SU-DHL-6 (cell line): ENCODE data around the gene RALGAPA1.

Experiments used
- H2AFZ ChIP-seq: fragments of 200-600 bp; sonication (generic); 2 replicates; pipeline ENCODE4 v1.6.1; 2014; ENCODE audit warnings: low read depth, mild to moderate bottlenecking, moderate library complexity, mixed read lengths, antibody characterized with exemption, low read length; ENCODE audit not compliant: severe bottlenecking
- H3F3A ChIP-seq: fragments of 200-600 bp; shearing (Covaris generic); 2 replicates; pipeline ENCODE4 v1.6.0; 2016; ENCODE audit warnings: antibody characterized with exemption, mild to moderate bottlenecking; ENCODE audit not compliant: insufficient read depth
- H3K27ac ChIP-seq: fragments of 200-600 bp; sonication (generic); 2 replicates; pipeline ENCODE4 v1.5.1; 2016; ENCODE audit warnings: low read depth, mild to moderate bottlenecking, low read length, moderate library complexity, mixed read lengths
- H3K27me3 ChIP-seq: fragments of 200-600 bp; sonication (generic), shearing (Covaris generic); 2 replicates; pipeline ENCODE4 v1.6.0; 2014; ENCODE audit warnings: mild to moderate bottlenecking, low read length
- H3K36me3 ChIP-seq: fragments of 200-600 bp; sonication (generic); 2 replicates; pipeline ENCODE4 v1.6.1; 2014; ENCODE audit warnings: mild to moderate bottlenecking, low read length, mixed read lengths
- H3K4me2 ChIP-seq: fragments of 300-600, 200-600 bp; shearing (Covaris generic), sonication (generic); 2 replicates; pipeline ENCODE4 v1.6.0; 2014; ENCODE audit warnings: low read length, low read depth, mild to moderate bottlenecking; ENCODE audit not compliant: poor library complexity, severe bottlenecking
- H3K4me3 ChIP-seq: fragments of 200-600 bp; sonication (generic); 2 replicates; pipeline ENCODE4 v1.5.1; 2014; ENCODE audit warnings: antibody characterized with exemption, low read length, mild to moderate bottlenecking, mixed read lengths; ENCODE audit not compliant: insufficient read depth, poor library complexity, severe bottlenecking
- H3K79me2 ChIP-seq: fragments of 200-600 bp; sonication (generic); 2 replicates; pipeline ENCODE4 v1.6.1; 2014; ENCODE audit warnings: mild to moderate bottlenecking, low read length, moderate library complexity; ENCODE audit not compliant: insufficient read depth
- H3K9ac ChIP-seq: fragments of 200-600 bp; sonication (generic); 2 replicates; pipeline ENCODE4 v1.7.0; 2014; ENCODE audit warnings: mild to moderate bottlenecking, low read length
- H3K9me2 ChIP-seq: fragments of 200-600 bp; sonication (generic); replicated peaks from 2 replicates; pipeline ENCODE4 v1.6.1; 2014; ENCODE audit warnings: low read length; ENCODE audit not compliant: insufficient read depth
- H3K9me3 ChIP-seq: fragments of 200-600 bp; sonication (generic); 2 replicates; pipeline ENCODE4 v1.6.1; 2014; ENCODE audit warnings: low read length, mixed read lengths; ENCODE audit not compliant: insufficient read depth
- H4K20me1 ChIP-seq: fragments of 200-600 bp; sonication (generic); 2 replicates; pipeline ENCODE4 v1.6.1; 2014; ENCODE audit warnings: low read depth, mild to moderate bottlenecking, antibody characterized with exemption, low read length, moderate library complexity, mixed read lengths
- EZH2phosphoT487 ChIP-seq: fragments of 200-600 bp; sonication (generic), shearing (Covaris generic); conservative IDR thresholded peaks from 2 replicates; pipeline ENCODE4 v1.6.1; 2018; ENCODE audit warnings: mild to moderate bottlenecking, antibody characterized with exemption, low read length, moderate library complexity, mixed read lengths
- TF ChIP-seq, protein P1 (sequence below): fragments of 200-600 bp; sonication (generic); IDR thresholded peaks from one replicate; pipeline ENCODE4 v1.5.1; 2017; ENCODE audit warnings: antibody characterized with exemption, mild to moderate bottlenecking, low read length, moderate library complexity; ENCODE audit not compliant: insufficient read depth, poor library complexity, severe bottlenecking

The RALGAPA1 gene

DNA sequence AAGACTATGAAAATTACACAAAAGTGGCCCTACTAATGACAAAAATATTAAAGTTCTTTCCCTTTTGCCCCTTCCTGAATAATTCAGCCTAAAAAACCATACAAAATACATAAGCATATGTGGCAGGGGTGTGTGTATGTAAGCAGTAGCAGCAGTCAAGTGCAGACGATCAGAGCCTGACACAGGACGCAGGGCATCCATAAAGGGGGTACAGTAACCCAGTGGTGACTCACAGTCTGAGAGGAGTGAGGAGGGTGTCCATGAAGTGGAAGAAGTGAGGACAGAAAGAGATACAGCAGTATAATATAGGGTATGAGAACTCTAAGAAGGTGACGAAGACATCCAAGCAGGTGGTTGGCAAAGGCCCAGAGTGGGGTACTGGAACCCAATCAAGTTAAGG lies 56.7 kb downstream of the RALGAPA1 start:
- Histone ChIP-seq H3F3A (no peaks in the 10 kb centered on the region), H2AFZ (no peak overlapping the region), H3K27ac (no peak overlapping the region), H3K9ac (no peak overlapping the region), H3K9me3 (no peaks in the 10 kb centered on the region), H3K36me3 (peaks cover 6% of the 10 kb centered on the region; the same call in 1 of the 2 replicates), H3K9me2 (no peaks in the 10 kb centered on the region), H3K79me2 (no peaks in the 10 kb centered on the region), H3K4me3 (no peak overlapping the region), H4K20me1 (no peaks in the 10 kb centered on the region), H3K4me2 (no peak overlapping the region), H3K27me3 (no peaks in the 10 kb centered on the region)
- TF ChIP-seq EZH2phosphoT487, result no peak
- TF ChIP-seq, protein P1, sequence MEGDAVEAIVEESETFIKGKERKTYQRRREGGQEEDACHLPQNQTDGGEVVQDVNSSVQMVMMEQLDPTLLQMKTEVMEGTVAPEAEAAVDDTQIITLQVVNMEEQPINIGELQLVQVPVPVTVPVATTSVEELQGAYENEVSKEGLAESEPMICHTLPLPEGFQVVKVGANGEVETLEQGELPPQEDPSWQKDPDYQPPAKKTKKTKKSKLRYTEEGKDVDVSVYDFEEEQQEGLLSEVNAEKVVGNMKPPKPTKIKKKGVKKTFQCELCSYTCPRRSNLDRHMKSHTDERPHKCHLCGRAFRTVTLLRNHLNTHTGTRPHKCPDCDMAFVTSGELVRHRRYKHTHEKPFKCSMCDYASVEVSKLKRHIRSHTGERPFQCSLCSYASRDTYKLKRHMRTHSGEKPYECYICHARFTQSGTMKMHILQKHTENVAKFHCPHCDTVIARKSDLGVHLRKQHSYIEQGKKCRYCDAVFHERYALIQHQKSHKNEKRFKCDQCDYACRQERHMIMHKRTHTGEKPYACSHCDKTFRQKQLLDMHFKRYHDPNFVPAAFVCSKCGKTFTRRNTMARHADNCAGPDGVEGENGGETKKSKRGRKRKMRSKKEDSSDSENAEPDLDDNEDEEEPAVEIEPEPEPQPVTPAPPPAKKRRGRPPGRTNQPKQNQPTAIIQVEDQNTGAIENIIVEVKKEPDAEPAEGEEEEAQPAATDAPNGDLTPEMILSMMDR, result no peak

DNA sequence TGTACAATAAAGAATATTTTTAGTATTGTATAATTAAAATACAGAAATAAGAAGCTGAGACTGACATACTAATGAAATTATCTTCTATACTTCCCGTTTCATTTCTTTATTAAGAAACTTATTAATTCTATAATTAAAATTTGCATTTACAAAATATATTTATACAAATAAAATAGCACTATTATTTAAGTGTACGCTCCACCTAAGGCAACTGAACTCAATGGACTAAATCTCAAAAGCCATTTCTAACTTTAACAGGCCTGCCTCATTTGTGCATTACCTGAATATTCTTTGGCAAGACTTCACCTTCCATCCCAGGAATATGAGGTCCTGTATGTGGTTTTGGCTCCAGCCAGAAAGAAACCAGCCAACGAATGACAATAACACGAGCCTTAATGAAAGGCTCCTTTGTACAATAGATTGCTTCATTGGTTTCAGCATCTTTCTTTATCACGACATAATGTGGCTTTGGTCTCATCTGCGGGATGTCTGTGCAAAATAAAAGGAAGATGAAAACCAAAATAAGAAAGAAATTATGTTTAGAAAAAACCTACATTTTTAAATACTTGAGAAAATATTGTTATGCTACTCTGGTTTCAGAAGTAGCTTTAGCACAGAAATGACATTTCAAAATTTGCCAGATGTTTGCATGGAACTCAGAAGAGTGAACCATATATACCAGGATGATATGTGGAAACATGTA lies 58.7 kb downstream of the RALGAPA1 start:
- Histone ChIP-seq H4K20me1 (no peaks in the 10 kb centered on the region), H3K27me3 (no peaks in the 10 kb centered on the region), H3K9ac (no peak overlapping the region), H3K79me2 (no peaks in the 10 kb centered on the region), H2AFZ (no peak overlapping the region), H3K4me2 (no peak overlapping the region), H3K36me3 (peaks cover 3% of the 10 kb centered on the region; the same call in 1 of the 2 replicates), H3K27ac (no peak overlapping the region), H3K9me3 (no peaks in the 10 kb centered on the region), H3K9me2 (no peaks in the 10 kb centered on the region), H3K4me3 (no peak overlapping the region), H3F3A (no peaks in the 10 kb centered on the region)
- TF ChIP-seq, protein P1, result no peak
- no peak for TF ChIP-seq EZH2phosphoT487

DNA sequence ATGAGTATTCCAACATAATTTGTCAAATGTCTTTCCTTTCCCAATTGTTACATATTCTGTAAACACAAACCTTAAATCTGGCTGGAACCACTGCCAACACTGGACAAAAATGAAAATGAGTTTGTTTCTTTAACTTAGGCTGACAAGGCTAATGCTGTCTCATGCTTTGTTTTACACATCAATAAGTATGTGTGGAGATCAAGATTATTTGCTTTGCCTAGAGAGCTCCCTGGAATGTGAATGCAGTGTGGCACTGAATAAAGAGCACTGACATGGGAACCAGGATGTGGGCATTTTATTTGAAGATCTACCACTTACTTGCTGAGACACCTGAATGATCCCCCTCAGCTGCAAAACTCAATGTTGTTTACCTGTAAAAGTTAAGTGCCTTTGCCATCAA lies 61.7 kb downstream of the RALGAPA1 start:
- Histone ChIP-seq H3K9ac (no peak overlapping the region), H2AFZ (no peak overlapping the region), H3K27me3 (no peaks in the 10 kb centered on the region), H4K20me1 (no peaks in the 10 kb centered on the region), H3K4me2 (no peak overlapping the region), H3K79me2 (no peaks in the 10 kb centered on the region), H3K36me3 (no peaks in the 10 kb centered on the region; the same call in 1 of the 2 replicates), H3K9me3 (no peaks in the 10 kb centered on the region), H3F3A (no peaks in the 10 kb centered on the region), H3K4me3 (no peak overlapping the region), H3K27ac (no peak overlapping the region), H3K9me2 (no peaks in the 10 kb centered on the region)
- TF ChIP-seq, protein P1, result no peak
- TF ChIP-seq EZH2phosphoT487, result no peak
